PC-3 (cell line): ENCODE data around the gene AMT. TPM values are rescaled to one million over a fixed set of nuclear protein-coding genes. Genes with fewer than 3 reads are reported as not detected.

ENCODE experiments used
- ATAC-seq: fragments of 200-7000 bp; cut with Tn5 transposase; 2 replicates; pipeline ENCODE4 v1.9.1; 2020; ENCODE audit warnings: mild to moderate bottlenecking, moderate library complexity
- BruUV-seq: library from RNA; stranded (reverse); fragments of 400-500 nt; replicated peaks from 2 replicates; lab custom pipeline; 2021; lab: Mats Ljungman, UMichigan
- CTCF ChIA-PET: fragments of 300-600 bp; sonication (Branson Sonifier 250); formaldehyde crosslinking; loops from one replicate; lab custom pipeline; 2022; ENCODE audit warnings: antibody characterized with exemption; lab: Charles Lee
- POLR2A ChIA-PET: fragments of 300-600 bp; sonication (Branson Sonifier 250); formaldehyde crosslinking; loops from one replicate; lab custom pipeline; 2022; ENCODE audit warnings: antibody characterized with exemption; ENCODE audit not compliant: unreplicated experiment; lab: Charles Lee
- DNase-seq: peaks from one replicate; pipeline ENCODE4 v3.0.0-alpha.2; 2015
- H2AFZ ChIP-seq: fragments of 300-600 bp; sonication (generic); 2 replicates; pipeline ENCODE4 v1.6.0; 2016; ENCODE audit warnings: antibody characterized with exemption, low read length
- H3F3A ChIP-seq: fragments of 300-600 bp; sonication (generic); one replicate; pipeline ENCODE4 v1.6.0; 2017; ENCODE audit warnings: antibody characterized with exemption, low read length, control low read depth, mild to moderate bottlenecking; ENCODE audit not compliant: unreplicated experiment
- H3K27ac ChIP-seq: fragments of 300-600 bp; sonication (generic); 2 replicates; pipeline ENCODE4 v1.5.1; 2016; ENCODE audit warnings: mild to moderate bottlenecking, low read length
- H3K27me3 ChIP-seq: fragments of 300-600 bp; sonication (generic); 2 replicates; pipeline ENCODE4 v1.6.1; 2016; ENCODE audit warnings: low read length, mixed read lengths
- H3K36me3 ChIP-seq: fragments of 300-600 bp; sonication (generic); 2 replicates; pipeline ENCODE4 v1.6.1; 2016; ENCODE audit warnings: low read depth, mixed run types, low read length, mixed read lengths
- H3K4me1 ChIP-seq: fragments of 300-600 bp; sonication (generic); 2 replicates; pipeline ENCODE4 v1.5.1; 2016; ENCODE audit warnings: low read length; ENCODE audit not compliant: insufficient read depth
- H3K4me2 ChIP-seq: fragments of 300-600 bp; sonication (generic); 2 replicates; pipeline ENCODE4 v1.6.0; 2016; ENCODE audit warnings: low read length
- H3K4me3 ChIP-seq: fragments of 300-600 bp; sonication (generic); 2 replicates; pipeline ENCODE4 v1.5.1; 2016; ENCODE audit warnings: mild to moderate bottlenecking, low read length, mixed read lengths
- H3K79me2 ChIP-seq: fragments of 300-600 bp; sonication (generic); 2 replicates; pipeline ENCODE4 v1.6.1; 2017; ENCODE audit warnings: low read length, mixed read lengths
- H3K9ac ChIP-seq: fragments of 300-600 bp; sonication (generic); 2 replicates; pipeline ENCODE4 v1.6.0; 2016; ENCODE audit warnings: mild to moderate bottlenecking, low read length
- H3K9me2 ChIP-seq: fragments of 300-600 bp; sonication (generic); replicated peaks from 2 replicates; pipeline ENCODE4 v1.6.1; 2016; ENCODE audit warnings: mixed run types, low read length, mixed read lengths
- H3K9me3 ChIP-seq: fragments of 300-600 bp; sonication (generic); 2 replicates; pipeline ENCODE4 v1.6.1; 2016; ENCODE audit warnings: low read length, mixed read lengths
- H4K20me1 ChIP-seq: fragments of 300-600 bp; sonication (generic); 2 replicates; pipeline ENCODE4 v1.6.1; 2016; ENCODE audit warnings: low read length, mixed read lengths
- CTCF ChIP-seq: fragments of 300-600 bp; sonication (generic); conservative IDR thresholded peaks from 2 replicates; pipeline ENCODE4 v1.5.1; 2017; ENCODE audit warnings: antibody characterized with exemption, low read depth, mild to moderate bottlenecking, low read length
- EZH2 ChIP-seq: fragments of 300-600 bp; sonication (generic); IDR thresholded peaks from one replicate; pipeline ENCODE4 v1.6.1; 2017; ENCODE audit warnings: antibody characterized with exemption, mild to moderate bottlenecking, low read length; ENCODE audit not compliant: unreplicated experiment
- EZH2phosphoT487 ChIP-seq: fragments of 300-600 bp; sonication (generic); IDR thresholded peaks from 2 replicates; pipeline ENCODE4 v1.6.1; 2018; ENCODE audit warnings: mild to moderate bottlenecking, antibody characterized with exemption, low read length, borderline replicate concordance
- intact Hi-C: fragments of 100-400 bp; cut with micrococcal nuclease; formaldehyde crosslinking; loops from 2 replicates; pipeline ENCODE4 v1.9.0; 2023
- total RNA-seq: library from RNA; depleted of rRNA; stranded (reverse); fragments of >200 nt; gene quantifications from 2 replicates; pipeline ENCODE4 v1.2.3, GENCODE V29; 2014

The AMT gene
- total RNA-seq, 1 experiment from 2014 or later: 1.8 TPM

- TF ChIP-seq EZH2 (no peak), CTCF (no peak)
- no peak for DNase-seq
- no peak overlapping the region for H3K4me3 ChIP-seq
- ChIA-PET CTCF (no interaction called here), POLR2A (no interaction called here)
- no peak overlapping the region for H2AFZ ChIP-seq
- no TSS peak for BruUV-seq
- H3K9me2 ChIP-seq: no peaks in the 10 kb centered on the region
- no peak overlapping the region for H3K9ac ChIP-seq
- no peak for ATAC-seq
- no peaks in the 10 kb centered on the region; the same call in 1 of the 2 replicates for H3K36me3 ChIP-seq
- no peak overlapping the region for H3K4me2 ChIP-seq
- H3K9me3 ChIP-seq: no peaks in the 10 kb centered on the region
- no peaks in the 10 kb centered on the region for H3F3A ChIP-seq
- intact Hi-C loops: no loop called here
- peaks cover 97% of the 10 kb centered on the region for H3K79me2 ChIP-seq
- H3K27ac ChIP-seq: no peak overlapping the region
- H3K4me1 ChIP-seq: peaks cover 10% of the 10 kb centered on the region; the same call in 1 of the 2 replicates
- no peaks in the 10 kb centered on the region for H3K27me3 ChIP-seq
- H4K20me1 ChIP-seq: peaks cover 58% of the 10 kb centered on the region
Observed at GRCh38 chr3:49385617-49386016, 36.7 kb downstream of the AMT start.

GRCh38 chr3:49383387-49383786, 38.9 kb downstream of the AMT start:
- H3K4me3 ChIP-seq: no peak overlapping the region
- no peak for TF ChIP-seq EZH2phosphoT487
- no peak for TF ChIP-seq CTCF
- TF ChIP-seq EZH2: no peak
- H3K9me3 ChIP-seq: no peaks in the 10 kb centered on the region
- ATAC-seq (no peak), DNase-seq (no peak)
- H3K9me2 ChIP-seq: no peaks in the 10 kb centered on the region
- no TSS peak for BruUV-seq
- ChIA-PET POLR2A (no interaction called here), CTCF (interaction anchor here (0.6 kb wide), 1 partner anchor 394 kb away, joined by 4 read pairs; no protein-coding TSS in a partner anchor)
- peaks cover 96% of the 10 kb centered on the region for H3K79me2 ChIP-seq
- H3K27me3 ChIP-seq: no peaks in the 10 kb centered on the region
- peaks cover 52% of the 10 kb centered on the region for H4K20me1 ChIP-seq
- peaks cover 8% of the 10 kb centered on the region for H3K4me1 ChIP-seq
- intact Hi-C loops: no loop called here
- no peak overlapping the region for H3K27ac ChIP-seq
- peaks cover 7% of the 10 kb centered on the region for H3F3A ChIP-seq
- H3K36me3 ChIP-seq: no peaks in the 10 kb centered on the region; the same call in 1 of the 2 replicates
- H2AFZ ChIP-seq: no peak overlapping the region
- H3K9ac ChIP-seq: no peak overlapping the region
- H3K4me2 ChIP-seq: no peak overlapping the region

- Histone ChIP-seq H3K9me2 (no peaks in the 10 kb centered on the region), H3K9me3 (no peaks in the 10 kb centered on the region), H3K4me2 (peak overlapping the region; percentile 41; the same call in 1 of the 2 replicates), H3K9ac (no peak overlapping the region), H3K27me3 (no peaks in the 10 kb centered on the region), H3K4me3 (no peak overlapping the region), H4K20me1 (peaks cover 35% of the 10 kb centered on the region), H3K4me1 (peaks cover 6% of the 10 kb centered on the region), H3F3A (peaks cover 8% of the 10 kb centered on the region), H3K79me2 (peaks cover 88% of the 10 kb centered on the region), H3K27ac (0 out of 2 replicates have a peak overlapping the region, but pooled peaks have one; percentile 29), H2AFZ (no peak overlapping the region), H3K36me3 (peaks cover 11% of the 10 kb centered on the region)
- intact Hi-C loops: no loop called here
- CTCF ChIA-PET: no interaction called here
- POLR2A ChIA-PET: interaction anchor here (0.6 kb wide), 1 partner anchor 33 kb away, joined by 3 read pairs; the partner anchor contains the start of gene RHOA
- DNase-seq (peak; percentile 44), ATAC-seq (peak; percentile 63)
- BruUV-seq: no TSS peak
- TF ChIP-seq EZH2 (no peak), EZH2phosphoT487 (no peak), CTCF (no peak)
Observed at GRCh38 chr3:49378249-49378895, 43.9 kb downstream of the AMT start.
